ENCODE data around the gene SLC9A7.
"Not testable (repeated sequence)": the region's sequence is repeated elsewhere in the genome, so short reads cannot be mapped to it uniquely, and the experiment has no call there.

Gene SLC9A7

DNA sequence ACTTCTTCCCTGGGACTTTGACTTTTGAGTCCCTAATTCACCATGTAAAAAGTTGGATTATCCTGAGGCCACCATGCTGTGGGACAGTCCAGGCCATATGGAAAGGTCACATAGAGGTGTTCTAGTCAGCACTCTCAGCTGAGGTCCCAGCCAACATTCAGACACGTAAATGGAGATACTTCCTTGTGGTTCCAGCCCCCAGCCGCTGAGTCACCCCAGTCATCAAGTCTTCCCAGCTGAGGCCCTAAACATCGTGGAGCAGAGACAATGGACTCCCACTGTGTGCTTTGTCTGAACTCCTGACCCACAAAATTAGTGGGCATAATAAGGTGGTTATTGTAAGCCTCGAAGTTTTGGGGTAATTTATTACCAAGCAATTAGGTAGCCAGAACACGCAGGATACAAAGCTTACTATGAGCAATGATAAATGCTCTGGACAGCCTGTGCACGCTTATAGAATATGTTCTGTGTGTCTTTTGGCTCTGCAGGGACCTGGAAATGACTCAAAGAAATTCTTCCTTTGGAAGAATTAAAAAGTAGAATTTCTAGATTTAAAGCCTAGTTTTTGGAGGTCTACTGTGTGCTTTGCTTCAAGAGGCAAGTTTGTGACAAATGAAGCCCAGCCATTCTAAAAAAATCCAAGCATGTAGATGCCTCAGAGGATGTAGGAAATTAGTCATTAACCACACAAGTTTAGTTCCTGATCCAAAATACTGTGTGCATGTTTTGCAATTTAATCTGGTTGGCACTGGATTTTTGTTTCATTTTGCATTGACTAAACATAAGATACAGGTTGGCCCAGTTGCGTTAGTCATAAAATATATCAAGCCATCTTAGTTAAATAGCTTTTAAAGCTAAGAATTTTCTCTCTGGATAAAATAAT, 33.2 kb upstream of the SLC9A7 start:
- peak; percentile 67 for DNase-seq (ENCODE audit: extremely low read depth, low read depth)
- TF ChIP-seq, protein P1, sequence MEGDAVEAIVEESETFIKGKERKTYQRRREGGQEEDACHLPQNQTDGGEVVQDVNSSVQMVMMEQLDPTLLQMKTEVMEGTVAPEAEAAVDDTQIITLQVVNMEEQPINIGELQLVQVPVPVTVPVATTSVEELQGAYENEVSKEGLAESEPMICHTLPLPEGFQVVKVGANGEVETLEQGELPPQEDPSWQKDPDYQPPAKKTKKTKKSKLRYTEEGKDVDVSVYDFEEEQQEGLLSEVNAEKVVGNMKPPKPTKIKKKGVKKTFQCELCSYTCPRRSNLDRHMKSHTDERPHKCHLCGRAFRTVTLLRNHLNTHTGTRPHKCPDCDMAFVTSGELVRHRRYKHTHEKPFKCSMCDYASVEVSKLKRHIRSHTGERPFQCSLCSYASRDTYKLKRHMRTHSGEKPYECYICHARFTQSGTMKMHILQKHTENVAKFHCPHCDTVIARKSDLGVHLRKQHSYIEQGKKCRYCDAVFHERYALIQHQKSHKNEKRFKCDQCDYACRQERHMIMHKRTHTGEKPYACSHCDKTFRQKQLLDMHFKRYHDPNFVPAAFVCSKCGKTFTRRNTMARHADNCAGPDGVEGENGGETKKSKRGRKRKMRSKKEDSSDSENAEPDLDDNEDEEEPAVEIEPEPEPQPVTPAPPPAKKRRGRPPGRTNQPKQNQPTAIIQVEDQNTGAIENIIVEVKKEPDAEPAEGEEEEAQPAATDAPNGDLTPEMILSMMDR (IDR thresholded peaks at IDR 0.05; ENCODE audit: low read depth, low read length, missing control alignments): no peak
- no peak overlapping the region for H3K4me3 ChIP-seq (replicated peaks; ENCODE audit: low read depth, low read length)

DNA sequence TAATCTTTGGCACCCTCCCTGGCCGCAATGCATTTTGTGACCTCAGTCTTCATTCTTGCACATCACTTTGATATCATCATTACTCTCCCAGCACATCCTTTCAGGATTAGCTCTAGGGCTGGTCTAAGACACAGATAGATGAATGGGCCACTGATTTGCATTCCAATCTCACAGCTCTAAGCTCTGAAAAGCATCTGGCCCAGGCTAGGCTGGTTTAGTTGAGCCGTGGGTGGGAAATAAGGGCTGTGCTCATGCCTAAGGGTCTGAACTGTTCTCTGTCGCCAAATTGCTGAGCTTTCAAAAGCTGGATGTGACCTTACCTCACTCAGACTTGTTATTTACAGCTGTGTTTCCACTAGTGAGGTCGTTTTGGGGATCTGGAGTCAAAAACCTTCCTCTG, 30.0 kb upstream of the SLC9A7 start:
- TF ChIP-seq, protein P1 (IDR thresholded peaks at IDR 0.05; ENCODE audit: low read depth, low read length, missing control alignments): no peak
- H3K4me3 ChIP-seq (replicated peaks; ENCODE audit: low read depth, low read length): no peak overlapping the region
- no peak for DNase-seq (ENCODE audit: extremely low read depth, low read depth)

DNA sequence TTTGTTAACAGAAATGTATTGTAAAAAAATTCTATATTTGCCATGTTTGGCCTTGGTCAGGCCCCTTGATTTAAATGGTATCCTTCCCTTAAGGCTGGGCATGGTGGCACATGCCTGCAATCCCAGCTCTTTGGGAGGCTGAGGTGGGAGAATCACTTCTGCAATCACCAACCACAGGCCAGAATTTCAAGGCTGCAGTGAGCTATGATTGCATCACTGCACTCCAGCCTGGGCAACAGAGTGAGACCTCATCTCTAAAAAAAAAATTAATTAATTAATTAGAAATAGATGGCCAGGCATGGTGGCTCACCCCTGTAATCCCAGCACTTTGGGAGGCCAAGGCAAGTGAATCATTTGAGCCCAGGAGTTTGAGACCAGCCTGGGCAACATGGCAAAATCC, 25.5 kb upstream of the SLC9A7 start:
- H3K4me3 ChIP-seq (replicated peaks; ENCODE audit: low read depth, low read length); DNase-seq (ENCODE audit: extremely low read depth, low read depth): not testable (repeated sequence)

DNA sequence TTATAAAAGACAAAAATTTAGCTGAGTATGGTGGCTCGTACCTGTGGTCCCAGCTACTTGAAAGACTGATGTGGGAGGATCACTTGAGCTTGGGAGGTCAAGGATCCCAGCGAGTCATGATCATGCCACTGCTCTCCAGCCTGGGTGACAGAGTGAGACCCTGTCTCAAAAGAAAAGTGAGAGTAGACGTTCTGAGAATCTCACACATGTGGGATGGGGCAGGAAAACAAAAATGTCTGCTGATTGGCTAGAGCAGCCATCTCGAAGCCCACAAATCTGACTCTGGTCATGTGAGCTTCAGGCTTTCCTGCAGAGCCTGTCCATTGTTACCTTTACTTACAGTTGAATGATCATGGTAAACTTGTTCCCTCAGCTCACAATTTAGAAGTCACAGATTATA, 23.1 kb upstream of the SLC9A7 start:
- no peak overlapping the region for H3K4me3 ChIP-seq (replicated peaks; ENCODE audit: low read depth, low read length)
- no peak for DNase-seq (ENCODE audit: extremely low read depth, low read depth)
- TF ChIP-seq, protein P1 (IDR thresholded peaks at IDR 0.05; ENCODE audit: low read depth, low read length, missing control alignments): no peak

DNA sequence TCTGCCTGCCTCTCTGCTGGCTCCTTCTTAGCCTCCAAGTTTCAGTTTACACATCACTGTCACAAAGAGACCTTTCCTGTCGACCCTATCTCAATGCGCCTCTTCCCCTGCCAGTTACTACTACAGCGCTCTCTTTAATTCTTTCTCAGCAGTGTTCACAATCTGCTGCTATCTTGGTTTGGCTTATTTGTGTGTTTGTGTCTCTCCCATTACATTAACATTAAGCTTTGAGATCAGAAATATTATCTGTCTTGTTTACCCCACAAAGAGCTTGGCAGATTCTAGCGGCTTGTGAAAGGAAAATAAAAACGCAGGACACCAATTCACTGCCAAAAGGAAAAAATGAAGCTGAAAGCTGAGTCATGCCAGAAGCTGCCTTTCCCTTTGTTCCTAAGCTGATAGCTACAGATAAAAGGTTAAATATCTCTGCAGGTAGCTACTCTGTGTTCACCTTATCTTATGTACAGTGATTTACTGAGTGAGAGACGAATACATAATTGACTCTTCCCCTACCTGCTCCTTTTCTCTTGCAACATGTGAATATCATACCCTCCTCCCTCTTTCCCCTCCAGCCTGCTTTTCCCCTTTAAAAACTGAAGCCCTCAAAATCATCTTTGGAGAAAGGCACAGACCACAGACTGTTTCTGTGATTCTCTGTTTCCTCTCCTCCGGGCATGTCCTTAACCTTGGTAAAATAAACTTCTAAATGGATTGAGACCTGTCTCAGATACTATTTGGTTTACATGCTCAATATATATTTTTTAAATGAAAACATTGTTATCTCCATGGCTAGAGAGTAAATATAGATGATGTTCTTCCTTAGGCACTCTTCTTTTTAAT, 19.3 kb upstream of the SLC9A7 start:
- no peak for DNase-seq (ENCODE audit: extremely low read depth, low read depth)
- TF ChIP-seq, protein P1 (IDR thresholded peaks at IDR 0.05; ENCODE audit: low read depth, low read length, missing control alignments): no peak
- no peak overlapping the region for H3K4me3 ChIP-seq (replicated peaks; ENCODE audit: low read depth, low read length)

DNA sequence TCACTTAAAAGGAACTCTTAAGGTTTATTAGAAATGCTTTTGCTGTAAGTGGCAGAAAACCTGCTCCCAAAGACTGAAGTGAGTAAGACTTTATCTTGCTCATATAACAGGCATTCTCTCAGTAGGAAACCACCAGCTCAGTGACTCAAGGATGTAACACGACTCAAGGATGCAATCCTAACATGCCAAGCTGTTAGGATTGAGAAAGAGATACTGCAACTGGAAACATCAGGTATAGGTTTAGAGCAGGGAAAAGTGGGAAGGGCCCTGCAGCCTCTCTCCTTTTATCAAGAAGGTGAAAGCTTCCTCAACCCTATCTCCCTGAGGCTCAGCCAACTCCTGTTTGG, 11.9 kb upstream of the SLC9A7 start:
- H3K4me3 ChIP-seq (replicated peaks; ENCODE audit: low read depth, low read length): peak overlapping the region; percentile 13; the same call in 1 of the 2 replicates
- no peak for DNase-seq (ENCODE audit: extremely low read depth, low read depth)
- TF ChIP-seq, protein P1 (IDR thresholded peaks at IDR 0.05; ENCODE audit: low read depth, low read length, missing control alignments): no peak

All from HFF-Myc (cell line).